ENCODE data around the gene NHERF2. TPM values are rescaled to one million over a fixed set of nuclear protein-coding genes. Genes with fewer than 3 reads are reported as not detected.
"Not testable (repeated sequence)": the region's sequence is repeated elsewhere in the genome, so short reads cannot be mapped to it uniquely, and the experiment has no call there.

The NHERF2 gene
- polyA plus RNA-seq, 3 donors = 82.6 to 162 (median 147) TPM

DNA sequence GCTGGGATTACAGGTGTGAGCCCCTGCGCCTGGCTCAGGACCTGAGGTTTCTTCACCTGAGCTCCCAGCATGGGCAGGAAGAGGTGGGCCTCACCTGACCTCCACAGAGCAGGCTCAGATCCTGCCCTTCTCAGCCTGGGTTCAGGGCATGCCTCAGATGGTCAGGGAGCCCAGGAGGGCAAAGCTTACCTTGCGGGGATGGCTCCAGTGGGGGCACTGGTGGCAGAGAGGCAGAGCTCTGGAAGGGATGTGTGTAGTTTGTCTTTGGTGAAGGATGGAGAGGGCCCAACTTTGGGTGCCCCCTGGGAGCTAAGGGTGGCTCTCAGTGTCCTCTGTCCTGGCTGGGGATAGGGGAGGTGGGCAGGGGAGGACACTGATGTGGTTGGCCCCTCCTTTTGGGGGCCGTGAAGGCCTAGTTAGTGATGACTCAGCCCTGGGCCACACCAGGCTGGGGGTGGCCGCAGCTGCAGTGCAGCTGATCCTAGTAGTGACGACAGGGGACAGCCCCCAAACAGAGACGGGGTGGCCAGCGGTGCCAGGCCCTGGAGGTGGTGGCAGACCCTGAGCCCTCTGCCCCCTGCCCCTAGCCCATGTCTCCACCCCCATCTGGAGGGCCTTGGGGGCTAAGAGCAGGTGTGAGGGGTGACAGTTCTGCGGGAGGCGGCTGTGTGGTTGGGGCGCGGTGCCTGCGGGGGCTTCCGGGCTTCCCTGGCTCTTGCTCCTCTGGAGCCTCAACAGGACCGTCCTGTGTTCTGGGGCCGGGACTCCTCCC is 5.8 kb downstream of the NHERF2 start:
- no peak for DNase-seq (ENCODE audit: extremely low read depth in 1 of 11, low read depth in 9 of 11, low spot score in 4 of 11)

DNA sequence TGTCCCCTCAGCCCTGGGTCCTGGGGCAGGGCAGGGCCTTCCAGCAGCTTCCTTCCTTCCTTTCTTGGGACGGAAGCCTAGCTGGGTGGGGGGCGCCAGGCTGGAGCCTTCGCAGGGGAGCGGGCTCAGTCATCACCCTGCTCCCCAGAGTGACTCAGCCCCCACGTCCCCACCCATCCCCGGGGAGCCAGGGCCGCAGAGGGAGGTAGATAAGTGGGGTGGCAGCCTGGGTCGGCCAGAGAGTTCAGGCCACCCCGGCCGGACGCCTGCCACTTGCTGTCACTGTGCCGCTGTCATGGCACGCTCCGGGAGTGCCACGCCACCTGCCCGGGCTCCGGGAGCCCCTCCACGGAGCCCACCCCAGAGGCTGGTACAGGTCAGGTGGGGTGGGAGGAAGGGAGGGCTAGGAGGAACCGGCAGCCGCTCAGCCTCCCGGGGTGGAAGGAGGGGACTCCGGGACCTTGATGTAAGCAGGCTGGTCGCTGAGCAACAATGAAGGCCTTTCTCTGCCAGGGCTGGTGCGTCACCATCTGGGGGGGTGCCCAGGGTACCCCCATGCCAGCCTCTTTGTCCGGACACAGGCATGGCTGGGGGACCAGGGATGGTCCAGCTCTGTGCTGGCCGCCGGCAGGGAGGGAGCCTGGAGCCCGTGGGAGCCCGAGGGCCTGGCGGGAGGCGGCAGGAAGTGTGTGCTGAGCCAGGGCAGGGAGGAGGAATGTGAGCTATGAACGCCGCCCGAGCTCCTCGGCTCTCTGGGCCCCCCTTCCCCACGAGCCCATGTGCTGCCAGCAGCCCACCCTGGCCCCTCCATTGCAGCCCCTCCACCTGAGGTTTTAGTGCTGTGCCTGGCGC is 6.6 kb downstream of the NHERF2 start:
- DNase-seq (ENCODE audit: extremely low read depth in 1 of 11, low read depth in 9 of 11, low spot score in 4 of 11) = no peak

DNA sequence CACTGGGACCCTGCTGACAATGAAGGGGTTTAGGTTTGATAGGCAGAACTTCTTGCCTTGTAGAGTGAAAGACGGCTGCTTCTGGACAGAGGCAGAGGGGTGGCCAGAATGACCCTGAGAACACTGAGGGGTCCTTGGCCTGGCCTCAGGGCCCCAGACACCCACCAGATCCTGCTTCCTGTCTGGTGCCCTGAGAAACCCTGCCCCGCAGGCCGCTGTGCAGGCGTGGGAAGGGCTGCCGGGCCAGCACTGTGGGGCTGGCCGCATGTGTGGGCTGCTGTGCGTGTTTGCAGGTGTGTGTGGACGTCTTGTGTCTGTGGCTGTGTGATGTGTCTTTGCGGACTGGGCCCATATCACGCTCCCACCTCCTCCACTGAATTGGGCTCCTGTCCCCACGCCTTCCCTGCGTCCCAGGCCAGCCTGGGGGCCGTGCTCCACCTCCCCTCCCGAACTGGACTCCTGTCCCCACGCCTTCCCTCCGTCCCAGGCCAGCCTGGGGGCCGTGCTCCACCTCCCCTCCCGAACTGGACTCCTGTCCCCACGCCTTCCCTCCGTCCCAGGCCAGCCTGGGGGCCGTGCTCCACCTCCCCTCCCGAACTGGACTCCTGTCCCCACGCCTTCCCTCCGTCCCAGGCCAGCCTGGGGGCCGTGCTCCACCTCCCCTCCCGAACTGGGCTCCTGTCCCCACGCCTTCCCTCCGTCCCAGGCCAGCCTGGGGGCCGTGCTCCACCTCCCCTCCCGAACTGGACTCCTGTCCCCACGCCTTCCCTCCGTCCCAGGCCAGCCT is 7.4 kb downstream of the NHERF2 start:
- DNase-seq (ENCODE audit: extremely low read depth in 1 of 11, low read depth in 9 of 11, low spot score in 4 of 11) = not testable (repeated sequence)

- DNase-seq (ENCODE audit: extremely low read depth in 1 of 11, low read depth in 9 of 11, low spot score in 4 of 11) = no peak
Observed at GRCh38 chr16:2034696-2035430, 8.2 kb downstream of the NHERF2 start.

DNA sequence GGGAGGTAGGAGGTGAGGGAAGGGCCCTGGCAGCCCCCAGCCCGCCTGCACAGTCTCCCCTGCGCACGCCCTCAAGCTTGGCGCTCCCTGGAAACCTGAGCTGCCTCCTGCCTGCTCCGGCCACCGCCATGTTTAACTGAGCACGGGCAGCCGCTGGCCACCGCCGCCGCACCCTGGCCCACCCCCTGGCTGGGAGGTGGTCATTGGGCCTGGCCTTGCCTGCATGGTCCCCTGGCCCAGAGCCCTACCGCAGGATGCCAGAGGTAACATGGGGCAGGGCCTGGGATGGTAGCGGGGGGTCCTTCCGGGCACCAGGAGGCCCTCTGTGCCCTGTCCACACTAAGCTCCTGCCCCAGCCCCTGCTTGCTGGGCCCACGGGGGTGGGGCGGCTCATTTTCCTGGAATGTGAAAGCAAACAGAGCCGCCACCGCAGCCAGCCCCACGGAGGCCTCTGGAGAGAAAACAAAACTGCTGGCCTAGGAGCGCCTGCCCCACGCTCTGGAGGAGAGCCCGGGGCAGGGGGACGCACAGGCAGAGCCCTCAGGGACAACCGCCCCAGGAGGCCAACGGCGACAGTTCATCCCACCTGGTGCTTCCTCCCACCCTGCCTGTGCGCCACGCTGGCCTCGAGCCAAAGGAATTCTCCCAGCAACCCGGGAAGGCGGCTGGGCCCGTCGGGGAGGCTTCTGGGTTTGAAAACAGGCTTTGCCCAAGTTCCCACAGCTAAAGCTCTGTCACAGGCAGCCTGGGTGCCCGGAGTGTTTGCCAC is 8.9 kb downstream of the NHERF2 start:
- peak in 1 of 11 donors; percentile 71 for DNase-seq (ENCODE audit: extremely low read depth in 1 of 11, low read depth in 9 of 11, low spot score in 4 of 11)

DNA sequence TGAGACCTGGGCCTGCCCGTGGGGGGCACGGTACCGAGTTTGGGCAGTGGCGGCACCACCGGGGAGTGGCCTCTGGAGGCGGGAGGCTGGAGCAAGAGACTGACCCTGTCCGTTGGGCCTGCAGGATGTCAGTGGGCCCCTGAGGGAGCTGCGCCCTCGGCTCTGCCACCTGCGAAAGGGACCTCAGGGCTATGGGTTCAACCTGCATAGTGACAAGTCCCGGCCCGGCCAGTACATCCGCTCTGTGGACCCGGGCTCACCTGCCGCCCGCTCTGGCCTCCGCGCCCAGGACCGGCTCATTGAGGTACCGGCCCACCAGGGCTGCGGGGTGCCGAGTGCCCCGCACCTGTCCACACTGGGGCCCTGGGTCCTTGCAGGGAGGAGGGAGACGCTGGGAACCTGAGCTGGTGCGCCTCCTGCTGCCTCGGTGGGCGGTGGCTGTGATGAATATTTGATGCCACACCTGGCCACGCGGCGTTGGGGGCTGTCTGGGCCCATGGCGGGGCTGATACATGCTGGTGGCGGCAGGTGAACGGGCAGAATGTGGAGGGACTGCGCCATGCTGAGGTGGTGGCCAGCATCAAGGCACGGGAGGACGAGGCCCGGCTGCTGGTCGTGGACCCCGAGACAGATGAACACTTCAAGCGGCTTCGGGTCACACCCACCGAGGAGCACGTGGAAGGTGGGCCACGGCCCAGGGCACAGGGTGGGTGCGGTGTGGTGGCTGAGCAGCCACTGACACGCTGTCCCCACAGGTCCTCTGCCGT is 9.7 kb downstream of the NHERF2 start:
- DNase-seq (ENCODE audit: extremely low read depth in 1 of 11, low read depth in 9 of 11, low spot score in 4 of 11) = no peak

- DNase-seq (ENCODE audit: extremely low read depth in 1 of 11, low read depth in 9 of 11, low spot score in 4 of 11) = no peak
Observed at GRCh38 chr16:2037115-2037514, 10.4 kb downstream of the NHERF2 start.

GRCh38 chr16:2037647-2038381 is 11.1 kb downstream of the NHERF2 start:
- no peak for DNase-seq (ENCODE audit: extremely low read depth in 1 of 11, low read depth in 9 of 11, low spot score in 4 of 11)

DNA sequence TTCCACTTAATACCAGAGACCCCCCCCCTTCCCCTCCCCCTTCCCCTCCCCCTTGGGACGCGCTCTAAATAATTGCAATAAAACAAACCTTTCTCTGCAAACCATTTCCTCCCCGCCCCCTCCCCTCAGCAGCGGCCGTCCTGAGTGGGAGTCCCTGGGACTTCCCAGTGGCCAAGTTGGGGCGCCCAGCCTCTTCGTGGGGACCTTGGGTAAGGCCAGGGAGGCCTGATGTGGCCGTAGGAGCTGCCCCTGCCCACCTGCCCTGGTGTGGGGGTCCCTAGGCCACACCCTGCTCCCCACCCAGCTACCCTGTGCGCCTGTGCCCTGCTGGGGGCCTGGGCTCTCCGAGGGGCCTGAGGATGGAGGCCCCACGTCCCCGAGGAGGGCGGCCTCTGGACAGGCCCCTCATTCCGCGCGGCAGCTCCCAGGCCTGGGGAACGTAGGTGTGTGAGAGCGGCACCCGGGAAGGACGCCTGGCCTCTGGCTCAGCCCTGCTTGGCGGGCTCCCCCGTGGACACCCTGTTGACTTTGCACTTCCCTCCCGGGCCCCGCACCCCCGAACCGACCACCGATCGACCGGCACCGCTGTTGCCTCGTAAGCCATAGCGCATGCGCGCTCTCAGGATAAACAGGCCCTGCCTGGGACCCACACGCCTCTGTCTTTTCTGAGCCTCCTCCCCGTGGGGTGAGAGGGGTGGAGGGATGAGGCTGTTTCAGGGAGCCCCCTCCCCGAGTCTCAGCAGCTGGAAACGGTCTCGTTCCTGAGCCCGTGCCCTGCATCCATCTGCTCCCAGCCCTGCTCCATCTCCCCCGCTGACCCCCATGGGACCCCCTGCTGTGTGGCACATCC is 11.9 kb downstream of the NHERF2 start:
- peak in 2 of 11 donors; percentile 76 to 78 for DNase-seq (ENCODE audit: extremely low read depth in 1 of 11, low read depth in 9 of 11, low spot score in 4 of 11)

- DNase-seq (ENCODE audit: extremely low read depth in 1 of 11, low read depth in 9 of 11, low spot score in 4 of 11) = peak in 6 of 11 donors; percentile 83 to 94 (median 90)
Observed at GRCh38 chr16:2039274-2040031, 12.8 kb downstream of the NHERF2 start.

- no peak for DNase-seq (ENCODE audit: extremely low read depth in 1 of 11, low read depth in 9 of 11, low spot score in 4 of 11)
Observed at GRCh38 chr16:2040041-2040786, 13.5 kb downstream of the NHERF2 start.

GRCh38 chr16:2040787-2041522 is 14.3 kb downstream of the NHERF2 start:
- DNase-seq (ENCODE audit: extremely low read depth in 1 of 11, low read depth in 9 of 11, low spot score in 4 of 11) = no peak

DNA sequence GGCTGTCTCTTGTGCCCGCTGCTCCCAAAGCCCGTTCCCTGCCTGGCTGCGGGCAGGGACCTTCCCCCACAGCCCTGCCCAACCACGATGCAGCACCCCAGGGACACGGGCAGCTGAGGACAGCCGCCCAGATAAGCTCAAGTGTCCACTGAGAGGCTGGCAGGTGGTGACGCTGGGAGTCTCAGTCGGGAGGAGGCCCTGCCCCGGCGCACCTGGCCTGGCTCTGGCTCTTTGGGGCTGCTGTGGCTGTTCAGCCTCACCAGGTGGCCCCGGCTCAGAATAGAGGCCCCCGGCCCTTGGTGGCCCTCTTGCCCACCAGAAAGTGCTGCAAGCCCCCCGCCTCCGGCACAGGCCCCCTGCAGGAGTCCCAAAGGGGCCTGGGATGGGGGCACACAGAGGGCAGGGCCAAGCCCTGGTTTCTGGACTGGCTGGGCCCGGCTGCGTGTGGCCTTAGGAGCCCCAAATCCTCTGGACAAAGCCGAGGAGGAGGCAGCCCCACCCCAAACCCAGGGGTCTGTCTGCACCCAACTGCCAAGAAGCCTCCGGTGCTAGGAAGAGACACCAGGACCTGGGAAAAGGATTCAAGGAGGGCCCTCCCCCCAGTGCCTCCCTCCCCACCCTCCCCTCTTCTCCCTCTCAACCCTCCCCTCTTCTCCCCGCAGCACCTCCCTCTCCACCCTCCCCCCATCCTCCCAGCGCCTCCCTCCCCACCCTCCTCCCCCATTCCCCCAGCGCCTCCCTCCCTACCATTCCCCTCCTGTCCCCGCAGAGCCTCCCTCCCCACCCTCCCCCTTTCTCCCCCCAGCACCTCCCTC is 15.7 kb downstream of the NHERF2 start:
- DNase-seq (ENCODE audit: extremely low read depth in 1 of 11, low read depth in 9 of 11, low spot score in 4 of 11) = no peak
